GM06990 (cell line): ENCODE data around the gene CERS6.

Experiments used
- DNase-seq: peaks from one replicate; pipeline ENCODE4 v3.0.0-alpha.2; 2011; ENCODE audit not compliant: insufficient read length; ENCODE audit errors: extremely low read depth
- H3K27me3 ChIP-seq: replicated peaks from 2 replicates; pipeline ENCODE4 v1.6.0; 2011; ENCODE audit warnings: low read length; ENCODE audit not compliant: control insufficient read depth, insufficient read depth
- H3K36me3 ChIP-seq: 2 replicates; pipeline ENCODE4 v1.5.1; 2011; ENCODE audit warnings: low read length; ENCODE audit not compliant: control insufficient read depth, insufficient read depth
- H3K4me3 ChIP-seq: replicated peaks from 2 replicates; pipeline ENCODE4 v1.5.1; 2011; ENCODE audit warnings: low read depth, mild to moderate bottlenecking, control low read depth, low read length
- CTCF ChIP-seq: IDR thresholded peaks from 2 replicates; pipeline ENCODE4 v1.5.1; 2011; ENCODE audit warnings: low read length, control low read depth, mild to moderate bottlenecking, inconsistent platforms; ENCODE audit not compliant: insufficient read depth, poor library complexity, severe bottlenecking

The CERS6 gene

GRCh38 chr2:168436840-168437239 is 19.2 kb upstream of the CERS6 start:
- no peak for TF ChIP-seq CTCF

GRCh38 chr2:168438553-168438952 is 17.5 kb upstream of the CERS6 start:
- DNase-seq, result no peak
- H3K27me3 ChIP-seq, result no peaks in the 10 kb centered on the region
- H3K36me3 ChIP-seq, result no peaks in the 10 kb centered on the region
- no peak overlapping the region for H3K4me3 ChIP-seq
- no peak for TF ChIP-seq CTCF

More at GRCh38 chr2:168436840-168437239, 19.2 kb upstream of the CERS6 start:
- DNase-seq, result no peak
- no peak overlapping the region for H3K4me3 ChIP-seq
- no peaks in the 10 kb centered on the region for H3K36me3 ChIP-seq
- H3K27me3 ChIP-seq, result no peaks in the 10 kb centered on the region

GRCh38 chr2:168439536-168439935 is 16.5 kb upstream of the CERS6 start:
- Histone ChIP-seq H3K4me3 (no peak overlapping the region), H3K27me3 (no peaks in the 10 kb centered on the region), H3K36me3 (no peaks in the 10 kb centered on the region)
- no peak for TF ChIP-seq CTCF
- no peak for DNase-seq

- TF ChIP-seq CTCF, result no peak
- Histone ChIP-seq H3K27me3 (no peaks in the 10 kb centered on the region), H3K36me3 (no peaks in the 10 kb centered on the region), H3K4me3 (no peak overlapping the region)
- DNase-seq, result no peak
Measured at GRCh38 chr2:168441214-168441872, 14.7 kb upstream of the CERS6 start.

GRCh38 chr2:168443818-168444217 is 12.3 kb upstream of the CERS6 start:
- no peak overlapping the region for H3K4me3 ChIP-seq
- no peak for DNase-seq
- H3K27me3 ChIP-seq, result no peaks in the 10 kb centered on the region
- no peaks in the 10 kb centered on the region for H3K36me3 ChIP-seq
- no peak for TF ChIP-seq CTCF

GRCh38 chr2:168445960-168446359 is 10.1 kb upstream of the CERS6 start:
- Histone ChIP-seq H3K4me3 (no peak overlapping the region), H3K27me3 (no peaks in the 10 kb centered on the region), H3K36me3 (no peaks in the 10 kb centered on the region)
- no peak for DNase-seq
- no peak for TF ChIP-seq CTCF
